ENCODE measurements around the gene SH3PXD2B.

Gene SH3PXD2B

DNA sequence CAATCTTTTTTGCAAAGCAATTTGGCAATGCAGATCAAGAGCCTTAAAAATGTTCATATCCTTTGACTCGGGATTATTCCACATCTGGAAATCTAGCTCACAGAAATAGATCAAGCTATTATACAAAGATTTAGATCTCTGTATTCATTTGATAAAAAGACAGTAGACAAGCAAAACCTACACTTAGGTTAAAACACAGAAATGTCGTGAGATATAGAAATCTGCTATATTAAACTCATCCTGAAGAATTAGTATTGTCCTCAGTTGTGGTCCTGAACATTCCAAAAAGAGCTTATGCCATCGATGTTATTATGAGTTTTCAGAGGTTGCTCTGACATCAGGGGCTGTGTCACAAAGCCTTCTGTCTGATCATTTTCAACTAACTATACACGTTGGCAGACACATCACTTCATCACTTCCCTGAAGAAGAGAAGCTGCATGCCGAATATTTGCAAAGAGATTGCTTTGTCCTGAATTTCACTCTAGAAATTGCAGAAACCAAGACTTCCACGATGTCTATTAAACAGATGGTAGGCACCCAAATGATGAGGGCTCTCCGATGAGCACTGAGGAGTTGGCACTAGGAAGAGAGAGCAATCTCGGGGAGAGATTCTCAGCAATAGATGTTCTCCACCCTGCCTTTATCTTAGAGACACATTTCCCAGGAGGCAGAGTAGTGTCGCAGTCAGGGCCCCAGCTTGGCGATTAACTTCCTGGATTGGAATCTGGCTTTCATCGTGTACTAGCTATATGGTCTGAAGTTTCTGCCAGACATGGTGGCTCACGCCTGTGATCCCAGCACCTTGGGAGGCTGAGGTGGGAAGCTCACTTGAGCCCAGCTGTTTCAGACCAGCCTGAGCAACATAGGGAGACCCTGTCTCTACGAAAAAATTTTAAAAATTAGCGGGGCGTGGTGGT, 168.8 kb downstream of the SH3PXD2B start:
- DNase-seq = no peak

GRCh38 chr5:172284611-172284980, 169.7 kb downstream of the SH3PXD2B start:
- DNase-seq = no peak

DNA sequence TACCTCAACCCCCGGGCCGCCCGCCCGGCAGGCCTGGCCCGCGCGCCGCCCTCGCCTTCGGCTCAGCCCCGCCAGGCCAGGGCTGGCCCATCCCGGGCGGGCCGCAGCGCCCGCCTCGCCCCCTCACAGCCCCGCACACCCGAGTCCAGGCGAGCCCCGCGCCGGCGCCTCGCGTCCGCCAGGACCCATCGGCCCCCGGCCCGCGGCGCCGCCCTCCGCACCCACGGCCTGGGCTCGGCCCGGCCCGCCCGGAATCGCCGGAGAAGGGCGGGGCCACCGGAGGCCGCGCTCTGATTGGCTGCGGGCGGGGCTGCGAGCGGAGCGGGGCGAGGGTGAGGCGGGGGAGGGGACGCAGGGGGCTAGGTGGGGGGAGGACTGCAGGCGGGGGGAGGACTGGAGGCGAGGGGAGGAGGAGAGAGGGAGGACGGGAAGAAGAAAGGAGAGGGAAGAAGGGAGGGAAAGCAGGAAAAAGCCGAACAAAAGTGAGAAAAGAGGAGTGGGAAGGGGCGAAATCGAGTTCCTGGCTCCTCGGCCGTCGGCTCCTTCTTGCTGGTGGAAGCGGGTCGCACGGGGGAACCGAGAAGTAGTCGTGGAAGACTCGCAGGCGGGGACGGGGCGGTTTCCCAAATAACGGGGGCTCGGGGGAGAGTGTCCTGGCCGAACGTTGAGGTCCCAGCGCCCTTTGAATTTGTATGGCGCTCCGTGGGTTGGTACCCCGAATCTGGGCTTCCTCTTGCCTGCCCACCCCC, 170.3 kb downstream of the SH3PXD2B start:
- peak; percentile 76 for DNase-seq

GRCh38 chr5:172283020-172283861, 171.1 kb downstream of the SH3PXD2B start, which contains the start of gene UBTD2:
UBTD2 (minus strand) TSS chr5:172283764; CDS start chr5:172283665, 99 bp downstream.
- peak; percentile 66 for DNase-seq

DNA sequence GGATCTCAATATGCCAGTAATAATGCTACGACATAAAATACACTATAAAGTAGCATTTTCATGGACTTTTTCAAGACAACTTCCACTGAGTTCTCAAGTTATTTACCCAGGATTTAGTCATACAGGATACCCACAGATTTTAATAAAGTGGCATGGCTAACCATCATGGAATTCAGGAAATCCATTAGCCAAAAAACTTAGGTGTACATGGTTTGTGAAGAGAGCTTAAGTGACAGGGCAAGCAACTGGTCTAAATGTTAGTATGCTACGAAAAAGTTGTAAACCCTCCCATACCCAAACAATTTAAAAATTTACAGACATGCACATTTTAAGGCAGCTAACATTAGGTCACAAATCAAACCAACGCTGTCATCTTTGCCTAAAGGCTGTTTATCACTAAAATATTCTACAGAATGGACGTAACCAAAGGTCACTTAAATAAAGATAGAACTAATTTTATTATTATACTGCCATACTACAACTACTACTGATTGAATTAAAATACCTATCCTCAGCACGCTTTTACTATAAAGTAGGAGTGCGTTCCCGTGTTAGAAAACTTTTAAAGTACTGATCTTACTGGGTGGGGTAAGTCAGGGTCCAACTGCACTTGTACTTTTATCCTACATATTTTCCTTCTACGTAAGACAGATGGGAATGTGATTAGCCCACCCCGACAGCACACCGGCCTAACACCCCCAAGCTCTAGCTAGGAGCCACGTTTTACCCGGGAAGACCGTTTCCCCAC, 171.9 kb downstream of the SH3PXD2B start:
- DNase-seq = no peak

DNA sequence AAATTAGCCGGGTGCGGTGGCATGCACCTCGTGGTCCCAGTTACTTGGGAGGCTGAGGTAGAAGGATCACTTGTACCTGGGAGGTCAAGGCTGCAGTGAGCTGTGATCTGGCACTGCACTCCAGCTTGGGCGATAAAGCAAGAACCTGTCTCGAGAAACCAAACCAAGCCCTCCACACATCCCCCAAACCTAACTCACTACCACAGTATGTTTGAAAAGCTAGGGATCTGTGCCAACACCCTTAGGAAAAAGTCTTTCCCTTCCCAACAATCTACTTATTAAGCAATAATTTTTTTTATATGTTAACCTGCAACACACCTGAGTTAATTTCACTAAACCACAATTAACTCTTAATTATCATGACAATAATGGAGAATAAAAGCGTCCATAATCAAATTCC, 173.0 kb downstream of the SH3PXD2B start:
- no peak for DNase-seq

DNA sequence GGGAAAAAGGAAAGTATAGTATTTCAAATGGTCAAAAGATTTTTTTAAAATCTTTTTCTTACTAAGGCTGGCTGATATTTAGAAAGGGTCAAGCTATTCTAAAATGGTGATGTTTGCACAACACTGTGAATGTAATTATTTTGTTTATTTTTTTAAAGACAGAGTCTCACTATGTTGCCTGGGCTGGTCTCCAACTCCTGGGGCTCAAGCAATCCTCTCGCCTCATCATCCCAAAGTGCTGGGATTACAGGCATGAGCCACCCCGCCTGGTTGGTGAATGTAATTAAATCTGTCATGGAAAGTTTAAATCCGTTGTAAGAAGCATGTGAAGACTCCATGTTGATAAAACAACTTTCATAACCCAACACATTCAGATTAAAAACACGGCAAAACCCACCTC, 173.4 kb downstream of the SH3PXD2B start:
- no peak for DNase-seq

GRCh38 chr5:172280317-172280716, 174.0 kb downstream of the SH3PXD2B start:
- DNase-seq = no peak

DNA sequence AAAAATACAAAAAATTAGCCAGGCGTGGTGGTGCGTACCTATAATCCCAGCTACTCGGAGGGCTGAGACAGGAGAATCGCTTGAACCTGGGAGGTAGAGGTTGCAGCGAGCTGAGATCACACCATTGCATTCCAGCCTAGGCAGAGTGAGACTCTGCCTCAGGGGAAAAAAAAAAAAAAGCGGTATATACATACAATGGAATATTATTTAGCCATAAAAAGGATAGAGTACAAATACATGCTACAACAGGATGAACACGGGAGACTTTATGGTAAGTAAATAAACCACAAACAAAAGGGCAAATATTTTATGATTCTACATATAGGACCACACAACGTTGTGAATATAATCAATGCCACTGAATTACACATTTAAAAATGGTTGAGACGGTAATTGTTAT, 176.0 kb downstream of the SH3PXD2B start:
- no peak for DNase-seq

DNA sequence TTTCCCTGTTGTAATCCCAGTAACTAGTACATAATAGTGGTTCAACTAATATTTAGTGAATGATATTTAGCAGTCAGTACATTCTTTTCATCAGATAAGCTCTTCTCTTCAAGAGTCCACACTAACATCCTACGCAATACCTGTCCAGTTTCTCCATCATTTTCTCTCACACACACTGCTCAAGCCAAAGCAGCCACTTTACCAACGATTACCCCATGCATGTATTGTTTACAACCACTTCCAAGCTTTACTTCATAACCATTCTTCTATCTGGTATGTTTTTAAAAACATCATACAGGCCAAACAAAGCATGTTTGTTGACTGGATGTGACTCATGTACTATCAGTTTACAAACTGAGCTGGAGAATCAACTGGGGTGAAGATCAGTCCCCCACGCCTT, 178.1 kb downstream of the SH3PXD2B start:
- DNase-seq = no peak

Data from kidney glomerular epithelial cell (primary cell).